Activated T-cell treated with anti-CD3 and anti-CD28 coated beads, Interleukin-2, amount 50 U/mL, for 24 hours (primary cell): ENCODE data around the gene TNNT2.

ENCODE experiments used
- DNase-seq: peaks from one replicate; pipeline ENCODE4 v3.0.0-alpha.2; 2020
- H3K27ac Mint-ChIP-seq: 2 replicates; pipeline ENCODE4 v1.8.0; 2020; ENCODE audit warnings: mild to moderate bottlenecking, mixed read lengths
- H3K27me3 Mint-ChIP-seq: 2 replicates; pipeline ENCODE4 v1.8.0; 2020; ENCODE audit warnings: mixed read lengths
- H3K36me3 Mint-ChIP-seq: 2 replicates; pipeline ENCODE4 v1.8.0; 2020; ENCODE audit warnings: low read depth, mixed read lengths
- H3K4me1 Mint-ChIP-seq: 2 replicates; pipeline ENCODE4 v1.8.0; 2020; ENCODE audit warnings: low read depth, mixed read lengths
- H3K4me3 Mint-ChIP-seq: 2 replicates; pipeline ENCODE4 v1.8.0; 2020; ENCODE audit warnings: mild to moderate bottlenecking, moderate library complexity, mixed read lengths
- H3K9me3 Mint-ChIP-seq: 2 replicates; pipeline ENCODE4 v1.8.0; 2020; ENCODE audit warnings: mixed read lengths

The TNNT2 gene

DNA sequence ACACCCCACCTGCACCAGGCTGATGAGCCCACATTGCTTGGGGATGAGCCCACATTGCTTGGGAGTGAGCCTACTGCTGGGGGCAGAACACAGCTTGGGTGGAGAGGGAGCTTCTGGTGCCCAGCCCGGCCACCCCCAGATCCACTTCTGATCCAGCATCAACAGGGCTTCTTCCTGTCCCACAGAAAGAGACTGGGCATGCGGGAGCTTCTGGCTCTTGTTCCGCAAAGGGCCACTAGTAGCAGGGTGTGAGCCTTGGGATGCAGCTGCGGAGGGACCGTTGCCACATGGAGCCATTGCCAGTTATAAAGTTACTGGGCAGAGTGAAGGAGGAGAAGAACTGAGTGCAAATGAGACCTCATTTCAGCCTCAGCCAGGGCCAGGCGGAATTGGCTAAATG, 57.8 kb downstream of the TNNT2 start:
- Mint-ChIP-seq H3K4me3 (no peak overlapping the region), H3K27ac (no peak overlapping the region), H3K4me1 (no peaks in the 10 kb centered on the region), H3K27me3 (peaks cover 4% of the 10 kb centered on the region), H3K9me3 (no peaks in the 10 kb centered on the region), H3K36me3 (no peaks in the 10 kb centered on the region)
- no peak for DNase-seq

DNA sequence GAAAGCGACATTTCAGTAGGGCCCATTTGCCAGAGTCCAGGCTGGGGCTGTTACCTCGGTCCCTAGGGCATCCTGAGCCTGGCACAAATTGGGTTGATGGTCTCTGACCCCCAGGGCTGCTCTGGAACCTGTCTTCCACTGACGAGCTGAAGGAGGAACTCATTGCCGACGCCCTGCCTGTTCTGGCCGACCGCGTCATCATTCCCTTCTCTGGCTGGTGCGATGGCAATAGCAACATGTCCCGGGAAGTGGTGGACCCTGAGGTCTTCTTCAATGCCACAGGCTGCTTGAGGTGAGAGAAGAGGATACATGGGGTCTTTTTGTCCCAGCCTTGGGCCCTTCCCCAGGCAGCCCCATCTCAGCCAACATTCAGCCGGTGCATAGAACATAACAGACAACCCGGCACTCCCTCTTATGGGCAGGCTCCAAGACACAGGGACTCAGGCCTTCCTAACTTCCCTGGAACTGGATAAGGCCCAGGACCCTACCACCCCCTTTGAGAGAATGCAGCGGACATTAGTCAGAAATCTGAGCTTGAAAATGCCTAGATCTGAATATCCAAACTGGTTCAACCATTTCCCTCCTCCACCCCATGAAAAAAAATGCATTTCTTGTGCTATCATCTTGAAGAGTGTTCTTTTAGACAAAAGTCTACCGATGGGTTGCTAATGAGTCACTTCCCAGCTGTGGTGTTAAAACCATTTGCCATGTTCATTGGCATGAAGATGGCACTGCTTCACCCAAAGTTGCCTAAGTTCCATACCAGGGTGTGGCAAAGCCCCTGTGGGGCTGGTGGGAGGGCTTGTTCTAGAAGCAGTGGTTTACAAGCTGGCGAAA, 58.8 kb downstream of the TNNT2 start:
- Mint-ChIP-seq H3K36me3 (no peaks in the 10 kb centered on the region), H3K4me1 (no peaks in the 10 kb centered on the region), H3K27ac (no peak overlapping the region), H3K27me3 (peaks cover 4% of the 10 kb centered on the region), H3K4me3 (no peak overlapping the region), H3K9me3 (no peaks in the 10 kb centered on the region)
- DNase-seq, result no peak

DNA sequence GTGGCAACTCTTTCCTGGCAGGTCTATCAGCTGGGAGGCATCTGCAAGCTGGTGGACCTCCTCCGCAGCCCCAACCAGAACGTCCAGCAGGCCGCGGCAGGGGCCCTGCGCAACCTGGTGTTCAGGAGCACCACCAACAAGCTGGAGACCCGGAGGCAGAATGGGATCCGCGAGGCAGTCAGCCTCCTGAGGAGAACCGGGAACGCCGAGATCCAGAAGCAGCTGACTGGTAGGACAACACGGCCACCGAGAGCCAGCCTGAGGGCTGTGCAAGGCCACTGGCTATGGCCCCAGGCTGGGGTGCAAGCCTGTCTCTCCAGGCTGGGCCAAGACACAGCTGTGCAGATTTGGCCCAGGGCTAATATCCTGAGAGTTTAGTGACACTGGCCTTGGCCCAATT, 59.9 kb downstream of the TNNT2 start:
- DNase-seq, result no peak
- Mint-ChIP-seq H3K36me3 (no peaks in the 10 kb centered on the region), H3K9me3 (no peaks in the 10 kb centered on the region), H3K27me3 (peaks cover 4% of the 10 kb centered on the region), H3K4me1 (no peaks in the 10 kb centered on the region), H3K27ac (no peak overlapping the region), H3K4me3 (no peak overlapping the region)

DNA sequence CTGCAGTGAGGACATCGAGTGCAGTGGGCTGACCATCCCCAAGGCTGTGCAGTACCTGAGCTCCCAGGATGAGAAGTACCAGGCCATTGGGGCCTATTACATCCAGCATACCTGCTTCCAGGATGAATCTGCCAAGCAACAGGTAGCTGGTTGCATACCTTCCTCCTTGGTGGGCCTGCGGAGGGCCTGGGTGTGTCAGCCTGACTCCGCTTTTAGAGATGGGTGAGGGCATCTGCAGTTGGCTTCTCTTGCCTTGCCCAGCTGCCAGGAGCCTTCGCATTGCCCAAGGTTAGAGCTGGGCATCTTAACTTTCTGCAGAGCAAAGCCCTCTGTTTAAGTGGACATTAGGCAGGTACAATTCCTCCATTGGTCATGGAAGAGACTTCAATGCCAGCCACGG, 60.9 kb downstream of the TNNT2 start:
- no peak overlapping the region for H3K4me3 Mint-ChIP-seq
- no peaks in the 10 kb centered on the region for H3K4me1 Mint-ChIP-seq
- H3K27me3 Mint-ChIP-seq, result peaks cover 4% of the 10 kb centered on the region
- H3K27ac Mint-ChIP-seq, result no peak overlapping the region
- DNase-seq, result no peak
- H3K9me3 Mint-ChIP-seq, result no peaks in the 10 kb centered on the region
- H3K36me3 Mint-ChIP-seq, result no peaks in the 10 kb centered on the region

DNA sequence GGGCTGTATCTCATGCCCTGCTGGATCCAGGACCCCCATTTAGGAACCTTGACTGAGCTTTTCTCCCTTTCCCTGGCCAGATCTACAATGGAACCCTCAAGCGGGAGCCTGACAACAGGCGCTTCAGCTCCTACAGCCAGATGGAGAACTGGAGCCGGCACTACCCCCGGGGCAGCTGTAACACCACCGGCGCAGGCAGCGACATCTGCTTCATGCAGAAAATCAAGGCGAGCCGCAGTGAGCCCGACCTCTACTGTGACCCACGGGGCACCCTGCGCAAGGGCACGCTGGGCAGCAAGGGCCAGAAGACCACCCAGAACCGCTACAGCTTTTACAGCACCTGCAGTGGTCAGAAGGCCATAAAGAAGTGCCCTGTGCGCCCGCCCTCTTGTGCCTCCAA, 64.4 kb downstream of the TNNT2 start:
- Mint-ChIP-seq H3K27ac (no peak overlapping the region), H3K4me3 (no peak overlapping the region), H3K4me1 (peaks cover 6% of the 10 kb centered on the region), H3K9me3 (no peaks in the 10 kb centered on the region), H3K27me3 (peaks cover 30% of the 10 kb centered on the region), H3K36me3 (no peaks in the 10 kb centered on the region)
- DNase-seq, result no peak

DNA sequence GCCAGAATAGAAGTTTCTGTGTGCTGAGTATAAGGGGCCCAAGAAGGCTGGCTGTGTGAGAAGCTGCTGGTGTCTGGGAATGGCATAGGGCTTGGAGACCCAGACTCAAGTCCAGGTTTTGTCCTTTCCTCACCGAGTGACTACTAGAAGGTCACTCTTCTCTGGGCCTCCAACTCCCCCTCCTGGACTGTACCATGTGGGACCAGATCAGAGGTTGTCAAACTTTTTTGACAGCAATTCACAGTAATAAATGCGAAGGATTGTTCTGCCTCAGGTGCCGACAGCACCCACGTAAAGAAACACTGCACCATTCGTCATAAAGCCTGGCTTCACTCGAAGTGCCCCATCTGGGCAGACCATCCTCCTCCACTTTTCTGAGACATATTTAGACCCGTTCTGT, 65.2 kb downstream of the TNNT2 start:
- Mint-ChIP-seq H3K27me3 (peaks cover 34% of the 10 kb centered on the region), H3K9me3 (no peaks in the 10 kb centered on the region)

DNA sequence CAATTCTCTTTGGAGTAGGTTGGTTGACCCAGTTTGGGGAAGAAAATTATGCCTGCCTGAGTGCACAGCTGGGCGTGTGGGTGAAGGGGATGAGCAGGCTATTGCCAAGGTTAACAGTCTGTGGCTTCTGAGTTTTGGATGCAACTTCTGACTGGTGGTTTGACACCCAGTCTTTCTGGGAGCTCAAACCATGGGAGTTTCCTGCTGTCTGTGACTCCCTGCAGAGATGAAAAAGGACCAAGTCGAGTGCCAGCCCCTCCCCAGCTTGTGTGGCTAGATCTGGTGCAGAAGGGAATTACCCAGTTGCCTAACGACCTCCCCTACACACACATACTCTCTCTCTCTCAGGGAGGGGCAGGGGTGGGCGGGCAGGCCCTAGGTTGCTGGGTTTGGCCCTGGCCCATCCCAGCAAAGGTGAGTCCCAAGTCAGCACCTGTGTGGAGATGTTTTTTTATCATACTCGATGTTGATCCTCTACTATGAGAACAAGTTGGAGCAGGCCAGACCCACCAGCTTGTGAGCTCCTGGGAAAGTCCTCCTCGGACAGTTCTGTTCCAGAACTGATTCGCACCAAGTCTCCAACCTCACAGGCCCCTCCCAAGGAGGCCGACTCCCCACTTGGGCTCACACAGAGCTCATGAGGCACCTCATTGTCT, 66.0 kb downstream of the TNNT2 start:
- Mint-ChIP-seq H3K36me3 (no peaks in the 10 kb centered on the region), H3K9me3 (no peaks in the 10 kb centered on the region), H3K27ac (no peak overlapping the region), H3K27me3 (peaks cover 34% of the 10 kb centered on the region), H3K4me1 (peaks cover 6% of the 10 kb centered on the region), H3K4me3 (no peak overlapping the region)
- no peak for DNase-seq

More for the DNA sequence above, 65.2 kb downstream of the TNNT2 start:
- peaks cover 6% of the 10 kb centered on the region for H3K4me1 Mint-ChIP-seq
- no peak for DNase-seq
- H3K27ac Mint-ChIP-seq, result no peak overlapping the region
- H3K36me3 Mint-ChIP-seq, result no peaks in the 10 kb centered on the region
- no peak overlapping the region for H3K4me3 Mint-ChIP-seq

DNA sequence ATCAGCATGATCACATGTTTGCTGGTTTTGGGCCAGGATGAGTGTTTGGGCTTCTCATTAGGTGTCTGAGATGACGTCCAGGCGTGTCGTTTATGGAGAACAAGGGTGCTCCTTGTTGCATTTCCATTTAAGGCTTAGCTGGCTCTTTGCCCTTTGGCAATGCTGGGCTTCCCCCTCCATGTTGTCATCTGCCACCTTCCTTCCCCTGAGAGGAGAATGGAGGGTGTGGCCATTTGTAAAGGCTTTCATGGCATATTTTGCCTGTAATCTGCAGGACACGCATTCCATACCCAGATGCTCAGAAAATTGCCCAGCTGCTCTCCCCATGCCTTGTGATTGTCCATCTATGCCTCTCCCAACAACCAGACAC, 66.5 kb downstream of the TNNT2 start:
- Mint-ChIP-seq H3K27me3 (peaks cover 33% of the 10 kb centered on the region), H3K4me1 (peaks cover 6% of the 10 kb centered on the region)
- no peak for DNase-seq

DNA sequence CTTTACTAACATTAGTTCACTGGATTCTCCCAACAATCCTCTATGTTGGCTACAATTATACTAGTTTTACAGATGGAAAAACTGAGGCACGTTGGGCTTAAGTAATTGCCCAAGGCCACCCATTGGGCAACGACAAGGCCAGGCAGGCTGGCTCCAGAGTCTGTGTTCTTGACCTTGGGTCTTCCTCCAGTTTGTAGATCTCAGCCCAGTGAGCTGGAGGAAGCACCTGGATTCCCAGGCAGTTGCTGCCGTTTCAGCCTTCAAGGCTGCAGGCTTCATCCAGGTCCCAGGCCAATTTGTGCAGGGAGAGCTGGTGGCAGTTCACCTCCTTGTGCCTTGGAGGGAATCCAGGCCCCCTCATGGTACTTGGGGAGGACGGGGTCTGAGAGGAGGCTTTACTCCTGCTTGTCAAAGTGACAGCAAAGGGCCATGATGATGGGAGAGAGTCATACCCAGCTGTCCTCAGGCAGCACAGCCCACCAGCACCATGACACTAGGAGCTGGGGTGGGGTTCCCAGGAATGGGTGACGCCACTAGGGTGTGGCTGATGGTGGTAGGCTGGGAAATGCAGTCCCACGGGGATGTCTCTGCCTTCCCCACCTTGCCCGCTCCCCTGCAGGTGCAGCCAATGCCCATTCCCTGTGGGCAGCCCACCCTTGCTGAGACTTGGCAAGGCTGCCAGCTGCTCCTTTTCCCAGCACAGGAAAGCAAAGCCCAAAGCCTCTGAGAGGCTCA, 67.1 kb downstream of the TNNT2 start:
- Mint-ChIP-seq H3K9me3 (no peaks in the 10 kb centered on the region), H3K27ac (no peak overlapping the region), H3K4me3 (no peak overlapping the region), H3K36me3 (no peaks in the 10 kb centered on the region), H3K27me3 (peaks cover 30% of the 10 kb centered on the region), H3K4me1 (peaks cover 6% of the 10 kb centered on the region)
- DNase-seq, result no peak

More for the DNA sequence above, 66.5 kb downstream of the TNNT2 start:
- no peak overlapping the region for H3K4me3 Mint-ChIP-seq
- no peaks in the 10 kb centered on the region for H3K36me3 Mint-ChIP-seq
- H3K9me3 Mint-ChIP-seq, result no peaks in the 10 kb centered on the region
- H3K27ac Mint-ChIP-seq, result no peak overlapping the region

DNA sequence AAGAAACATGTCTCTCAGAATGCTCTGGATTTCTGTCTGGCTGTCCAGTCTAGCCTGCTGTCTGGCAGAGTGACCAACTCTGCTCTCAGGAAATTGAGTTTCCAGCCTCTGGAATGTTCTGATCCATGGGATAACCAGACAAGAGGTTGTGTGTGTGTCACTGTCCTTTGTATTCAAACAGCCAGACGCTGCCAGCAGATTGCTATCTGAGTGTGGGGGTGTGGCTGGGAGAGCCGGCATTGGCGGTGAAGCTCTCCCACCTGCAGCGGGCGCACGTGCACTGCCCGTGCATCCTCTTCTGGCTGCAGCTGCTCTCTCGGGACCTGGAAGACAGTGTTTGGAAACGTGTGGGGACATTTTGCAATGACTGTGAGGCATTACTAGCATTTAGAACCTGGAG, 68.1 kb downstream of the TNNT2 start:
- peaks cover 30% of the 10 kb centered on the region for H3K27me3 Mint-ChIP-seq
- no peak overlapping the region for H3K4me3 Mint-ChIP-seq
- H3K36me3 Mint-ChIP-seq, result no peaks in the 10 kb centered on the region
- DNase-seq, result no peak
- no peaks in the 10 kb centered on the region for H3K9me3 Mint-ChIP-seq
- H3K27ac Mint-ChIP-seq, result no peak overlapping the region
- peaks cover 6% of the 10 kb centered on the region for H3K4me1 Mint-ChIP-seq
